DND-41 (cell line): ENCODE measurements around the gene CRYM.
"Not testable (repeated sequence)": the region's sequence is repeated elsewhere in the genome, so short reads cannot be mapped to it uniquely, and the experiment has no call there.

Experiments used
- EZH2 ChIP-seq: IDR thresholded peaks from 3 replicates; pipeline ENCODE4 v1.6.1; 2012; ENCODE audit warnings: borderline replicate concordance, low read depth, mild to moderate bottlenecking, moderate library complexity, low read length, inconsistent platforms; ENCODE audit not compliant: severe bottlenecking
- TF ChIP-seq, protein P1 (sequence below): IDR thresholded peaks from 2 replicates; pipeline ENCODE4 v1.5.1; 2012; ENCODE audit warnings: borderline replicate concordance, low read length, moderate library complexity, mild to moderate bottlenecking; ENCODE audit not compliant: poor library complexity, severe bottlenecking; ENCODE audit errors: extremely low read depth

DNA sequence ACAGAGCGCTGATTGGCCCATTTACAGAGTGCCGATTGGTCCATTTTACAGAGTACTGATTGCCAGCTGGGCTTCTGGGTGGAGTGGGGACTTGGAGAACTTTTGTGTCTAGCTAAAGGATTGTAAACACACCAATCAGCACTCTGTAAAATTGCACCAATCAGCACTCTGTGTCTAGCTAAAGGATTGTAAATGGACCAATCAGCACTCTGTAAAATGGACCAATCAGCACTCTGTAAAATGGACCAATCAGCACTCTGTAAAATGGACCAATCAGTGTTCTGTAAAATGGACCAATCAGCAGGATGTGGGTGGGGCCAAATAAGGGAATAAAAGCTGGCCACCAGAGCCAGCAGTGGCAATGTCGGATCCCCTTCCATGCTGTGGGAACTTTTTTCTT is 11.7 kb upstream of the CRYM start:
- TF ChIP-seq, protein P1, sequence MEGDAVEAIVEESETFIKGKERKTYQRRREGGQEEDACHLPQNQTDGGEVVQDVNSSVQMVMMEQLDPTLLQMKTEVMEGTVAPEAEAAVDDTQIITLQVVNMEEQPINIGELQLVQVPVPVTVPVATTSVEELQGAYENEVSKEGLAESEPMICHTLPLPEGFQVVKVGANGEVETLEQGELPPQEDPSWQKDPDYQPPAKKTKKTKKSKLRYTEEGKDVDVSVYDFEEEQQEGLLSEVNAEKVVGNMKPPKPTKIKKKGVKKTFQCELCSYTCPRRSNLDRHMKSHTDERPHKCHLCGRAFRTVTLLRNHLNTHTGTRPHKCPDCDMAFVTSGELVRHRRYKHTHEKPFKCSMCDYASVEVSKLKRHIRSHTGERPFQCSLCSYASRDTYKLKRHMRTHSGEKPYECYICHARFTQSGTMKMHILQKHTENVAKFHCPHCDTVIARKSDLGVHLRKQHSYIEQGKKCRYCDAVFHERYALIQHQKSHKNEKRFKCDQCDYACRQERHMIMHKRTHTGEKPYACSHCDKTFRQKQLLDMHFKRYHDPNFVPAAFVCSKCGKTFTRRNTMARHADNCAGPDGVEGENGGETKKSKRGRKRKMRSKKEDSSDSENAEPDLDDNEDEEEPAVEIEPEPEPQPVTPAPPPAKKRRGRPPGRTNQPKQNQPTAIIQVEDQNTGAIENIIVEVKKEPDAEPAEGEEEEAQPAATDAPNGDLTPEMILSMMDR = not testable (repeated sequence)
- not testable (repeated sequence) for TF ChIP-seq EZH2
